Gastrocnemius medialis (tissue), 4 donors: ENCODE data around the gene ITGB5.

ENCODE experiments used
- CTCF ChIP-seq, 5 experiments: fragments of 450-650 bp in 3 of 5; fragments of 200-600 bp in 2 of 5; sonication (generic) in 2 of 5; IDR thresholded peaks in 4 of 5; conservative IDR thresholded peaks in 1 of 5; 1 replicate in 4 of 5; 2 replicates in 1 of 5; pipeline ENCODE4 v1.5.1; 2016 to 2019; ENCODE audit warnings: antibody characterized with exemption in 5 of 5, mild to moderate bottlenecking in 3 of 5, moderate library complexity in 3 of 5
- POLR2A ChIP-seq, 2 donors: fragments of 450-650 bp; IDR thresholded peaks; one replicate each; pipeline ENCODE4 v1.6.1; 2017; ENCODE audit warnings: antibody characterized with exemption in 2 of 2, mild to moderate bottlenecking in 2 of 2, moderate library complexity in 2 of 2

DNA sequence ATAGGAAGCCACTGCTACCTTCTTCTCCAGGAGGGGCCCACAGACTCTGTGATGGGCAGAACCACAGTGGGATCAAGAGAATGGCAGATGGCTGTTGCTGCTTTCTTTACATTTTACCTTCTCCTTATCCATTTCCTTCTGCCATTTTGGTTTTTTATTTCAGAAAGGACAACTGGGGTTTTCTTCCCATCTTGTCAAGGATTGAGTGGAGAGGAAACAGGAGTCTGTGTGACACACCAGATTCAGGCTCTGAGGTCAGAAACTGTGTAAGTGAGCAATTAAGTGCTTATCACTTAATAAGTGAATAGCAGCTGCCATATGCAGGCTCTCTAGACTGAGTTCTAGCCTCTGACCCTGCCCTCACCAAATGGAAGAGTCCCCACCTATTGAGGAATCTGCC, 47.3 kb downstream of the ITGB5 start:
- no peak for TF ChIP-seq POLR2A (IDR thresholded peaks at IDR 0.05)
- no peak for TF ChIP-seq CTCF (IDR thresholded peaks at IDR 0.05 in 4 of 5, conservative IDR thresholded peaks at IDR 0.05 in 1 of 5)
